ENCODE data around the gene ABCC8.

The ABCC8 gene

DNA sequence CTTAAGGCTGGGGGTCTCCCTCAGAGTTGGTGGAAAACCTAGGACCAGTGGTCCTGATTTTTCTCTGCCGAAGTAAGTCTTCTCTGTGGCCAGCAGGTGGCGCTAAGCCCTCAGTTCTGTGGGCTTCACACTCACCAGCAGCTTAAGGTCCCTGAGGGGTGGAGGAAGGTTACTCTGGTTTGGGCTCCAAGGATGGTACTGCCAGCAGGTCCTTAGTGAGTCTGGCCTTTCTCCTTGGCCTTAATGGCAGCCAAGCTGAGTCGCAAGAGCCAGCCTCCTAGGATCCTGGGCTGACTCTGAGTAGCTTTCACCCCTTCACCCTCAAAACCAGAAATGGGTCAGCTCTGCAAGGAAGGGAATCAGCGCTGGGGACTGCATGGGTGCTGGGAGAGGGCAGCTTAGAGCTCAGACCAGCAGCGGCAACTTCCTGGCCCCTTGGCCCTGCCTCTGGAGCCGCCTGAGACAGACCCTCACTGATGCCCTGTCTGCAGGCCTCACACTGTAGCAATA, 92.6 kb downstream of the ABCC8 start:
- FAIRE-seq = no peak

DNA sequence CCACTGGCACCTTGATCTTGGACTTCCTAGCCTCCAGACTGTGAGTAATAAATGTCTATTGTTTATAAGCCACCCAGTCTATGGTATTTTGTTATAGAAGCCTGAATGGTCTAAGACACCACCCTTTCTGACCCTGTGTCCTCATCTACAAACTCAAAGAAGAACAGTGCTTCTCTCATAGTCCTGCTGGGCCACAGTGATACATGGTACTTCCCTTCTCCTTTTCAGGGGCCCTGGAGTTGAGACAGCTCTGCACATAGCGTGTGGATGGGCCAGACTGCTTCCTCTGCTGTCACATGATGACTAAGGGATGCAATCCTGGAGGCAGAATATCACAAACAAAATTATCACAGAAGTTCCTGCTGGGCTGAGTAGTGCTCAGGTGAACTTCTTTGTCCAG, 93.2 kb downstream of the ABCC8 start:
- FAIRE-seq = no peak

DNA sequence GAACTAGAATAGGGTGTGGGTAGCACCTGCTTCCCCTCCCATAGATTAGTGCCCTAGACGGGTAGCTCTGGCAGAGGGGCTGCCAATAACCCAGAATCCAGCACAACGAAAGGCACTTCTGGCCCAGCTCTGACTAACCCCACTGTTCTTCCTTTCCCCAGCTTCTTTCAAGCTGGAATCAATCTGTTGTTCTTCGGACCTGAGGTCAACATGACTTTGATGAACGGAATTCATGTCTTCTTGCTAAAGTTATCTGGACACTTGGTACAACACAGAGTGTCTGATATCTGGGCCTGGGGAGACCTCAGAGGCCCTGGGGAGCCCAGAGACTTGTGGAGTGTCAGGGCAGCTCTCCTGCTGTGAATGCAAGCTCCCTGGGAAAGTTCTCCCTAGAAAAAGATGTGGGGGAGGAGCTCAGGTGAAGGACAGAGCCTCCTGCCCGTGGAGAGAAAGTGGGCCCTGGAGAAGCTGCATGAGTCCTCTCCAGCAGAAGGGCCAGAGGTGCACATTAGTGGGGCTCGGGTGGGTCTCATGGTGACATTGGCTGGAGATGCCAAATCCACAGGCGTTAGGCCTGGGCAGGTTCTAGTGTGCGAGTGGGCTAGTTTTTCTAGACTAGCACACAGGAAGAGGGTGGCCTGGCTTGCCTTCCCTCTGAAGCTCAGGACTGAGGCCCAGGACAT, 94.5 kb downstream of the ABCC8 start:
- FAIRE-seq = no peak

DNA sequence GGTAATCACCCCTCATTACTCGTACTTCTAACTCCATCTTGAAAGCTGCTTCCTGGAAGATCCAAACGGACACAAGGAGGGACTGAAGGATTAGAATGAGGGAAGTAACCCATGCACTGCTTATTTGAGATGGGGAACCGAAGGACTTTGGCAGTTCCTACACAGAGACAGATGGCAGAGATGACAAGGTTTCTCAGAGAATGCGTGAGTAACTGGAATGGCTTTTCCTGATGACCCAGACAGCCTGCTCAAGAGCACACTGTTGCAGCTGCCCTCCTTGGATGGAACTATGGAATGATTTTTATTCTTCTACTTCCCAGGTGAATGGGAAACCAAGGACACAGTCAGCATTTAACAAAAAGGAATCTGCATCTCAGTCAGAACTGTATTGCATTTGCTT, 95.5 kb downstream of the ABCC8 start:
- FAIRE-seq = no peak

DNA sequence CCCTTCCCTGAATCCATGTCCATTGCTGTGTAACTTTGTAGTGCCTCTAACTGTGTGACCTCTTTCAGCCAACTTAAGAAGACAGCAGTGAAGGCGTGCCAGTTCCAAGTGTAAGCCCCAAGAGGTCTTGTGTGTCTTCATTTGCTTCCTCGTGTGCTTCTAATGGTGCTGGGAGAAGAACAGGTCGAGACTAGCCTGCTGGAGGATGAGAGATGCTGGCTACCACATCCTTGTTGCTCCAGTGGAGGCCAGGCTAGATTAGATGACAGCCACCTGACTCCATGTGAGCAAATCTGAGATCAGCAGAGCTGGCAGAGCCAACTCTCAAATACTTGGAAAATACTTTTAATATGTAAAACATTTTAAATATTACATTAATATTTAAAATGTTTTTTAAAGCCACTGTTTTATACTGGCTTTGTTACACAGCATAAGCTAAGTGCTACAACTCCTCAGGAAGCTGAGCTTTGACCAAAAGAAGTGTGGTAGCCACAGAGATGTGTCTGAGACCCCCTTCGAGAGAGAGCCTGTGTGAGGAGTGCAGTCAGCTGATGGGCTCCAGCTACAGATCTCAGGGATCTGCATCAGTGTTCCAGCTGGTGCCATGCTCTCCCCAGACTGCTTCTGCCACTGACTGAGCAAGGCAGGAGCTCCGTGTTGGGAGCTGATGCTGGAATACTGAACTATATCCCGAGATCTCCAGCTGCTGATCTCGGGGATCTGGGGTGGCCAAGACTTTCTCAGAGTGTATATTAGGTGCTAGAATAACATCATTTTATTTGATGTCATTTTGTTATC, 97.1 kb downstream of the ABCC8 start:
- no peak for FAIRE-seq

DNA sequence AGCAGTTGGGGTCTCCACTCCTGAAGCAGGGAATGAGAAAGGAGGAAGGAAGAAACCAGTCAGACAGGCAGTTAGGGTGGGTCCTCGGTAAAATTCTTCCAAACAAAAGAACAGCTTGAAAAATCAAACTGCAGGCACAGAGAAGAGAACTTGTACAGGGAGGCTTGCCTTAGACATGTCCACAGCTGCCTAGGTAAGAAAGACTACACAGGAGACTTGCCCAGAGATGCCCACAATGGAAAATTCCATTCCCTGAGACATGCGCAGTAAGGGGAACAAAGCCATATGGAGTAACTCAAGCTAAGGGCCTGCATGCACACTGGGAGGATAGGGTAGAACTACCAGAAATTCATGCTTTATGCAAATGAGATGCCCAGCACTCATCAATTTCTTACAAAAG, 98.0 kb downstream of the ABCC8 start:
- no peak for FAIRE-seq

DNA sequence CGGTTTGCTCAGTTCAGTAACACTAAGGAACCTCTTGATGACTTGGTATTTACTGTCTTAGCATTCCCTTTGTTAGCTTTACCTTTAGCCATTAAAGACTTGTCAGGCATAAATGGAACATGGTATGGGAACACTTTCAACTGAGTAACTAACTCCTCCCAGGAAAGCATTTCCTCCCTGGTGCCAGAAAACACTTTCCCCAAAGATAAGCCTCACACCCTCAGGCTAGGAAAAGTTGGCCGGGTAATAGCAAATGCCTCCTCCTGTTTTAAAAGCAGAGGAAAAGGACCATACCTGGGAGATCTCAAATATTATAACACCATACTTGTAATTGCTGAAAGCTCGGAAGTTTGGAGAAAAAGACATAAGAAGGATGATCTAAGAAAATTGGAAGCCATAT, 100.2 kb downstream of the ABCC8 start:
- no peak for FAIRE-seq

DNA sequence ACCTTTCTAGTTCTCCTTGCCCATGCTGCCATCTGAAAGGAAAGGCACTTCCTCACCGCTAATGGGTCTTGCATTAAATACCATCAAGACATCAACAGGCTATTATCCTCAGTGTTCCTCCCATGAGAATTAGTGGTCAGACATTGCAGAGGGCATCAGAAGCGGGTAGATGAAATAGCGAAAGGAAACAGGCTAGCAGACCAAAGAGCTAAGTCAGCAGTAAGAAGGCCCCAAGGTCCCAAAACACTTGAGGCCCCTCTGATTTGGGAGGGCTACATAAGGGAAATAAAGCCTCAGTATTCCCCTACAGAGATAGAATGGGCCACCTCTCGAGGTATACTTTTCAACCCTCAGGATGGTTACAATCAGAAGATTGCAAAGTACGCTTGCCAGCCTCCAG, 101.1 kb downstream of the ABCC8 start:
- no peak for FAIRE-seq

DNA sequence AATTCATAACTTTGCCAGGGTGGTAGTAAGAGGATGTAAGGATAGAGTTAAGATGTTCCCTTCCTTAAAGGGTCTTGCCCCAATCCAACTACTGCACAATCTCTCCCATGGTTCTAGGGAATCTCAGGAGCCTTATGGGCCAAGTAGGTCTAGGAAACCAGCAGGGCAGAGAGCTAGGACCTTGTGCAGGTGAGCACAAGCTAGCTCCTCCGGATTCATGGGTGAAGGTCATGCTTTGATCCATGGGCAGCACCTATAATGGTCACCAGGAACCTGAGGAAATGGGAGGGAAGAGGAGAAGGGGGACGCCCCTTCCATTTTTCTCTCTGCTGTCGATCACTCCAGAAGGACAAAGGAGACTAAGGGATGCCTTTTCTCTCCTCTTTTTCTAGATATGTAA, 105.0 kb downstream of the ABCC8 start:
- FAIRE-seq = no peak

DNA sequence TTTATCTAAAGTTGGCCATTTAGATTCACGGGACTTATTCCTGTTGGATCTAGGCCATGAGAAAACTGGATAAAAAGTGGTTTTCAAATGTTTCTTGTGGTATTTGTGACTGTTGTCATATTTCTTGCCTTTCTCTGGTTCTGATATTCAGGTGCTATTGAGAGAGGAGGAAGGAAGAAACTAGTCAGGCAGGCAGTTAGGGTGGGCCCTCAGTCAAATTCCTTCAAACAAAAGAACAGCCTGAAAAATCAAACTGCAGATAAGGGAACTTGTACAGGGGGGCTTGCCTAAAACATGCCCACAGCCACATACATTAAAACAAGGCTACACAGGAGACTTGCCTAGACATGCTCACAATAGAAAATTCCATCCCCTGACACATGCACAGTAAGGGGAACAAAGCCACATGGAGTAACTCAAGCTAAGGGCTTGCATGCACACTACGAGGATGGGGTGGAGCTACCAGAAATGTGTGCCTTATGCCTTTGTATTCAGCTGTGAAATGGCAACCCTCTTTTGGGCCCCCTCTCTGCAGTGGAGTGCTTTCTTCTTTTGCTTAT, 106.9 kb downstream of the ABCC8 start:
- FAIRE-seq = no peak

DNA sequence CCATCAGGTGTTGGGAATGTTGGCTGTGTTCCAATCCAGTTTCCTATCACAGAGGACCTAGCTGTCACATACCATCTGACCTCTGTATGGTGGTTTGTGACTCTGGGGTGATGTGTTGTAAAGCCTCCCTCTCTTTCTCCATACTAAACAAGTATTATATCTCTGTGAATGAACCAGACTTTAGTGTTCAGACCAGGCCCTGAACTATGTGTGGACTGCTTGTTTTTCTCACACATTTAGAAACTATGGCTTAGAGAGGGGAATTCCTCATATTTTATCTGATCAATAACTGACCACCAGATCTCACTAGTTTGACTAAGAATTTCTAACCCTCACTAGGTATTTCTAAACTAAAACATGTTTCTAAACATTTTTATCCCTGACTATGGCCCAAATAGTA, 107.6 kb downstream of the ABCC8 start:
- FAIRE-seq = no peak

DNA sequence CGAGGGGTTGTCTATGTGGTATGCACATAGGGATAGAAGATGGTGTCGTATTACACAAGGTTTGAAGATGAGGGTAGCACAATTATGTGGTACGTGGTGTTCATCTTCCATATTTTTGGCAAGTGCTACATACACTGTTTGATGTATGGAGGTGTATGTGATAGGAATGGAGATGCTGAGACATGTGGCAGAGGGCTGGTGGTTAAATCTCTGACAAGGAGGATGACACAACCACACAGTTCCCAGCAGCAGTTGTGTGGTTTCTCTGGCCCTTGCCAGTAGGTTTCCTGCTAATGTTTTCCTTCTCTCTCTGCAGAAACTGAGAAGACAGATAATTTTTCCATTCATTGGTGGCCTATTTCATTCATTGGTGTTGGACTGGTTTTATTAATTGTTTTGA, 108.1 kb downstream of the ABCC8 start:
- no peak for FAIRE-seq

DNA sequence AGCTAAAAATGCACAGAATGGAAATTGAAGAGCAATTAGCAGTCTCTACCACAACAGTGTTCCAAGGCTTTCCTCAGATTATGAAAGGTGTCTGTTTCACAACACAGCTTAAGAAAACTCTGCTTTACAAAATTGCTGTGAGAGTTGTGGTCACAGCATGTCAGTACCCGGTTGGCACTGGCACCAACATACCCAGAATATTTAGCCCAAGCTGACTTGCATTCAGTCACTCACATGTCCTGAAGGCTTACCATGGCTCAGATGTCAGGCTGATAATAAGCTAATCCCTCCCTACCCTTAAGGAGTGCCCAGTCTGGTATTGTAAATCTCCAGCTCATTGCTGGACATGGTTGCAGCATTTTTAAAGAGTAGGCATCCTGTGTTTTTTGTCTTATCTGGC, 110.2 kb downstream of the ABCC8 start:
- no peak for FAIRE-seq

DNA sequence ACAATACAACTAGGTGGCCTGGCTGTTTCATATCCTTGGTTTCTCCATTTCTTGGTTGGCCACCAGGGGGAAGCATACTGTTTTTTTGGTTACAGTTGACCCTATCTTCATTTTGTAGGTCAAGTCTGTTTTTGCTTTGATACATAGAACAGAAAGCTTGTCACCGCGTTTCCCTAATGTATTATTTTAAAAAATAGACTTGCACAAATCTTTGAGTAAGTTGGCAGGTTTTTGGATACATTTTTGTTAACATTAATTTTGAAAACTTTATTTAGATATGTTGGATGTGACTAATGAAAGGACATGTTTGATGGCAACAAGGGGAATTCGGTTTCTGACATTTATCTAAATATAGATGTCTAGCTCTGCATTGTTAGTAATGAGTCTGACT, 122.0 kb downstream of the ABCC8 start:
- FAIRE-seq = peak; percentile 57

DNA sequence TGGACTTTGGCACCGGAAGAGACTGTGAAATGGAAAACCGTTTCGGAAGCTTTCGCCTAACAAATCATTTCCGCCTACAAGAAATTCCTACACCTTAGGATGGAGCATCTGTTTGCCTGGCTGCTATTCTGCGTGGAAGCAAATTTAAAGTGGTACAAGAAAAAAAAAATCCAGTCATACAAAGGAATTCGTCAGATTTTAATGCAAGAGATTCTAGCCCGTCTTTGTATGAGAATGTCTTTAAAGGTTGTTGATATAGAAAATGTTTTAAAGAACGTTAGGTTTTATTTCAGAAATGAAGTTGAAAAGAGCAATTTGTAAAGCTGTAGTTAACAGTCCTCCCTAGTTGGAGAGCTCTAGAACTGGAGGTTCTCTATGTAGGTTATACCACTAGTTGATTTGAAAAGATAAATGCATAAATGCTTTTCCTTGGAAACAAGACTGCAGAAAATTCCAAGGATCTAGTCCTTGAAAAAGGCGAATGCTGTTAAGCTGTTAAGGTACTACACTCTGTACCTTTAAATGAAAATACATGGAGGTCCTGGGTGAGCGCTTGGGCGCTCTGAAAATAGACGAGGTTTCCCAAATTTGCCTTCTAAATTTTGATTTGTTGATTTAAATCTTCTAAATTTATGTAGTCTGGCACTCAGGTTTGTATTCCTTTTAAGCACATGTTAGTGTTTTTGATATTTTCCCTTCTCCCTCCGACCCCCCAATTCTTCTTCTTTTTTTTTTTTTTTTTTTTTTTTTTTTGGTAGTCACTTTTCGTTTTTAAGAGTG, 122.6 kb downstream of the ABCC8 start:
- no peak for FAIRE-seq

DNA sequence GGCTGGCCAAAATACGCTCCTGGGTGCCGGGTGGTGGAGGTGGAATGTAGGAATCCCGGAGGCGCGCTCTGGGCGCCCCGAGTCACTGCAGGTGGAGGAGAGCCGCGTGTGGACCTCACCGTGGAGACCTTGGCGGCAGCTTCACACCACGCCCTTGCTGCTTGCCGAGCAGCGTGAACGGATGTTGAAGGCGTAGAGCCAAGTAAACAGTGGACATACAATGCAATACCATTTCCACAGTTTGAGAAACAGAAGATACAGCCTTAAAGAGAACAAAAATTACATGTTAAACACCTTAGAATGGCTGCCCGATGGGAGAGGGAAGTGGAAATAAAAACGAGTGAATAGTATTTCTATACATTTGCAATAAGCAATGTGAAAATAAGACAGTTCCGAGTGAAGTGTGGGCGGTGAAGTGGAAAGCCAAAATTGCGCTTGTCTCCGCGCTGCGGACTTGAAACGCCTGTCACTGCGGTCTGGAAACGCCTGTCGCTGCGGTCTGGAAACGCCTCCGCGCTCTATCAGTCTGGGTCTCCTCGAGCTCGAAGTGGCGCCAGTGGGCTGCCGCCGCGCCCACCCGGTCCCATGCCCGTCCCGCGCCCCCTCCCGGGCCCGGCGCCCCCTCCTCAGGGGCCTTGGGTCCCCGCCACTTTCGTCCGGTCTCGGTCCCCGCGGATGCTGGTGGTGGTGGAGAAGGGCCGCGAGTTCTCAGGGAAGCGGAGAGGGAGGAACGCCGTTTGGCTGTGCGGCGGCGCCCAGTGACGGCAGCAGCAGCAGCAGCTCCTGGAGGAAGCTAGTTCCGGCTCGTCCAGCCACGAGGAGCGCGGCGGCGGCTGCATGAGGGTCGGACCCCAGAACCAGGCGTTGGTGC, 123.5 kb downstream of the ABCC8 start:
- FAIRE-seq = no peak

DNA sequence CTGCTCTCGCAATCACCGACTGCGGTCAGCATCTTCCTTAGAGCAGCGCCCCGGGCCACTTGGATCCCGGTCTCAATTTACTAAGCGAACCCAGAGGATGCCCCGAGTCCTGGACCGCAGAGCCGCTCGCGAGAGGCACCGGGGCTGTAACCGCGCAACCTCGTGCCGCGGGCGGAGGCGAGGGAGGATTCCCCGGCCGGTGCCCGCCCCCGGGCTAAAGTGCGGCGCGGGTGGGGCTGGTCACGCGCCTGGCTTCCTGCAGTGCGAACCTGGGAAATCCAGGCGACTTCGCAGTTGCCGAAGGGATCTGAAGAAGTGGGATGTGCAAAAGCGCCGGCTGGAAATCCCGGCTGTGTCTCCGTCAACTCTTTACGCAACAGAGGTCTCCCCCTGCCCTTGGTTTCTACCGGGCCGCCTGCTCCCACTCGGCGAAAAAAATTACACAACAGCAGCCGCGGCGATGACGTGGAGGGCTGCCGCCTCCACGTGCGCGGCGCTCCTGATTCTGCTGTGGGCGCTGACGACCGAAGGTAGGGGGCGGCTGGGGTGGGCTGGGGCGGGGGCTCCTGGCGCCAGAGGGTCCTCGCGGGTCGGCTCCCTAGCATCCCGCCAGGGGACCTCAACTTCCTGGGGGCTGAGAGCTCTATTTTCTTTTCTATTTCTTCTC, 125.0 kb downstream of the ABCC8 start, which contains the start of gene NCR3LG1:
NCR3LG1 (plus strand) TSS at position 291 of the 667 bp plus-strand sequence; CDS start at position 461, 170 bp downstream.
- FAIRE-seq = no peak

DNA sequence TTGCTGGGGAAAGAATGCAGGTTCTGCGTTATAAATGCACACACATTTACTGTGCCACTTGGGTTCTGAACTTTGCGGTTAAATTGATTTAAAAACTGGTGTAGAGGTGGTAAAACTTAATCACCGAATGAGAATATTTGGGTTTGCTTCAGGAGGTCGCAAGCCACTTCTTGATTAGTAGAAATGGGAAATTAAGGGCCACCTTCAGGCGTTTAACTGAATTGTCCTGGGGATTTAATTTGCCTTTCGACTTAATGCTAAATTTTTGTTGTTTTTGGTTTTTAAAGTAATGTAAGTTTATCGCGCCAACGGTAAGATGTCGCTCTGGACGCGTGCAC, 125.5 kb downstream of the ABCC8 start:
- FAIRE-seq = no peak

DNA sequence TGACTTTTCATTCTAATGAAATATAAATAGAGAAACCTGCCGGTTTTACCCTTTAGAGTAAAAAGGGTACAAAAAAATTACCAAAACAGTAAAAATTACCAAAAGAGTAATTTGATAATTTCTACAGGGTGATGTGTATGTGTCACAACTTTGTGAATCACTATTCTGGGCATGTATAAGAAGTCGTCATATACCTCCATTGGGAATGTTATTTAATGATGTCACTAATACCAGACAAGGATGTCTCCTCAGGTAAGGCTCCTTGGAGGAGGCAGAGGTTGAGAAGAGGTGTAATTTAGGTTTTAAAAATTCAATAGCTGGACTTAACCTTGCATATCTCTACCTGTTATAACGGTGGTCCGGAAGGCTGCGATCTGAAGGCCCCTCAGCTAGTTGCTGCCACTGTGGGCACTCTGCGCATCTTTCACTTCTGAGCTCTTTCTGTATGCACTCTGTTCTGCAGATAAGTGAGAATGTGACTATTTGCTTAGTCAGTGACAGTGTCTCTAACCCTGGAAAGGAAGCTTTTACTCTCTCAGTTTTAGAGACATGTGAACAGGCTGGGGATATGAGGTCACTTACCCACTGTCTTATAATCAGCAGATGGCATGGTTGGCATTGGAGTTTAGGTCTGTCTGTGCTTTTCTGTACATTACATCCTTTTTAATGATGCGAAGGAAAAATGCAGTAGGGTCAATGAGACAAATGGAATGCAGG, 126.0 kb downstream of the ABCC8 start:
- FAIRE-seq = no peak

DNA sequence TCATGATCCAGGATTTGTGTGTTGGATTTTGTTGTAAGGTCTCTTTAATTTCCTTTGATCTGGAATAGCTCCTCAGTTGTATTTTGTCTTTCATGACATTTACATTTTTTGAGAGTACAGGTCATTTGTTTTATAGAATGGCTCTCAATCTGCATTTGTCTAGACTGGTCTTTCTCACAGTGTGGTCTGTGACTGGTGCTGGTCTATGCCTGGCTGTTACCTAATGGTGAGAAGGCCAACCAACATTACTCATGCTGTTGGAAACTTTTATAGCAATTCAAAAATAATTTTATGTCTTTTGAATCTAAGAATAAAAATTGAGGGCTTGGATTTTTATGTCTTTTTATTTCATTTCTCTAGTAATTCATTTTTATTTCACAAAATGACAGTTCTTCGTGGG, 129.0 kb downstream of the ABCC8 start:
- no peak for FAIRE-seq

DNA sequence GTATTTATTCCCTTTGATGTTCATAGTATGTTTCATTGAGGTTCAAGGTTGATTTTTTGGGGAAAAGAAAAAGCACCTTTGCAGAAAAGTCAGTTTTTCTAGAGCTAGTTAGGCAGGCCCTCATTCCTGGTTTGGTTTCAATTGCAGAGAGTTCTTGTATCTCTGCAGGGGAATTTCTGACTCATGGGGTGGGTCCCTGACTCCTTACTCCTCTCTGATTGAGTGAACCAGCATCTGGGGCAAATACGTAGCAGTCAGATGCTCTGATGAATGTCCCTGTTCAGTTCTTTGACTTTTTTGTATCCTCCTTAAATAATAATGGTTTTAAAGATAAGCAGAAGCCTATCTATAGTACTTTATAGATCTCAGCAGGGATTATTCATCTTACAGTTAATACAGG, 132.7 kb downstream of the ABCC8 start:
- FAIRE-seq = no peak
